Measurements from ENCODE around the gene PCDHA7.
"Not testable (repeated sequence)": the region's sequence is repeated elsewhere in the genome, so short reads cannot be mapped to it uniquely, and the experiment has no call there.

The PCDHA7 gene

GRCh38 chr5:140822281-140822629 is 11.8 kb upstream of the PCDHA7 start:
- DNase-seq = no peak

DNA sequence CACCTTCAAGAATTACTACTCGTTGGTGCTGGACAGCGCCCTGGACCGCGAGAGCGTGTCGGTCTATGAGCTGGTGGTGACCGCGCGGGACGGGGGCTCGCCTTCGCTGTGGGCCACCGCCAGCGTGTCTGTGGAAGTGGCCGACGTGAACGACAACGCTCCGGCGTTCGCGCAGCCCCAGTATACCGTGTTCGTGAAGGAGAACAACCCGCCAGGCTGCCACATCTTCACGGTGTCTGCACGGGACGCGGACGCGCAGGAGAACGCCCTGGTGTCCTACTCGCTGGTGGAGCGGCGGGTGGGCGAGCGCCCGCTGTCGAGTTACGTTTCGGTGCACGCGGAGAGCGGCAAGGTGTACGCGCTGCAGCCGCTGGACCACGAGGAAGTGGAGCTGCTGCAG is 11.1 kb upstream of the PCDHA7 start:
- not testable (repeated sequence) for DNase-seq

- no peak for DNase-seq
Observed at GRCh38 chr5:140823475-140823874, 10.6 kb upstream of the PCDHA7 start.

DNA sequence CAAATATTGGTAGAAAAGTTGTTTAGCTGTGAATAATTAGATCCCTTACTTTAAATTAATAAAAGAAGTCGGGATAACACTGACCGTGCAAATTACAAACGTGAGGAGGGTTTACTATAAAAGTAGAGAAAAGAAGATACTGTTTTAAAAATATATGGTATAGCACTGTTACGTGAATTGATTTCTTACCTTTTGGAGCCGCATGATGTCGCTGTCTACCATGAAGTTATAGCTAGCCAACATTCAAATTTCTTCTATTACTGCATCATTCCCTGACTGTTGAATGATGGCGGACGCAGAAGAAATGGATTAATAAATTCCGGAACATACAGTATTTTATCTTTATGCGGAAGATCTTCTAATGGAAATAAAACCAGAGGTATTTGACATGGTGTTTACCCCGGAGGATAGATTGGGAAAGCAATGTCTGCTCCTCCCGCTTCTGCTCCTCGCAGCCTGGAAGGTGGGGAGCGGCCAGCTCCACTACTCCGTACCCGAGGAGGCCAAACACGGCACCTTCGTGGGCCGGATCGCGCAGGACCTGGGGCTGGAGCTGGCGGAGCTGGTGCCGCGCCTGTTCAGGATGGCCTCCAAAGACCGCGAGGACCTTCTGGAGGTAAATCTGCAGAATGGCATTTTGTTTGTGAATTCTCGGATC is 6.2 kb upstream of the PCDHA7 start, which contains the start of gene PCDHA6:
Gene PCDHA6 (plus strand): TSS at position 257 of the 658 bp plus-strand sequence. CDS start 132 bp downstream, at position 389.
- DNase-seq = no peak

- DNase-seq = no peak
Observed at GRCh38 chr5:140828362-140828737, 5.7 kb upstream of the PCDHA7 start.

DNA sequence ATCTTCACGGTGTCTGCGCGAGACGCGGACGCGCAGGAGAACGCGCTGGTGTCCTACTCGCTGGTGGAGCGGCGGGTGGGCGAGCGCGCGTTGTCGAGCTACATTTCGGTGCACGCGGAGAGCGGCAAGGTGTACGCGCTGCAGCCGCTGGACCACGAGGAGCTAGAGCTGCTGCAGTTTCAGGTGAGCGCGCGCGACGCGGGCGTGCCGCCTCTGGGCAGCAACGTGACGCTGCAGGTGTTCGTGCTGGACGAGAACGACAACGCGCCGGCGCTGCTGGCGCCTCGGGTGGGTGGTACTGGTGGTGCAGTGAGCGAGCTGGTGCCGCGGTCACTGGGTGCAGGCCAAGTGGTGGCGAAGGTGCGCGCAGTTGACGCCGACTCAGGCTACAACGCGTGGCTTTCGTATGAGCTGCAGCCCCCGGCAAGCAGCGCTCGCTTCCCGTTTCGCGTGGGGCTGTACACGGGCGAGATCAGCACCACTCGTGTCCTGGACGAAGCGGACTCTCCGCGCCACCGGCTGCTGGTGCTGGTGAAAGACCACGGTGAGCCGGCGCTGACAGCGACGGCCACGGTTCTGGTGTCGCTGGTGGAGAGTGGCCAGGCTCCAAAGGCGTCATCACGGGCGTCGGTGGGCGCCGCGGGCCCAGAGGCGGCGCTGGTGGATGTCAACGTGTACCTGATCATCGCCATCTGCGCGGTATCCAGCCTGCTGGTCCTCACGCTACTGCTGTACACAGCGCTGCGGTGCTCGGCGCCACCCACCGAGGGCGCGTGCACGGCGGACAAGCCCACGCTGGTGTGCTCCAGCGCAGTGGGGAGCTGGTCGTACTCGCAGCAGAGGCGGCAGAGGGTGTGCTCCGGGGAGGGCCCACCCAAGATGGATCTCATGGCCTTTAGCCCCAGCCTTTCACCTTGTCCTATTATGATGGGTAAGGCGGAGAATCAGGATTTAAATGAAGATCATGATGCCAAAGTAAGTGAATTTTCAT is 4.3 kb upstream of the PCDHA7 start:
- DNase-seq = not testable (repeated sequence)

- DNase-seq = not testable (repeated sequence)
Observed at GRCh38 chr5:140834439-140835008, 455 bp downstream of the PCDHA7 start.

DNA sequence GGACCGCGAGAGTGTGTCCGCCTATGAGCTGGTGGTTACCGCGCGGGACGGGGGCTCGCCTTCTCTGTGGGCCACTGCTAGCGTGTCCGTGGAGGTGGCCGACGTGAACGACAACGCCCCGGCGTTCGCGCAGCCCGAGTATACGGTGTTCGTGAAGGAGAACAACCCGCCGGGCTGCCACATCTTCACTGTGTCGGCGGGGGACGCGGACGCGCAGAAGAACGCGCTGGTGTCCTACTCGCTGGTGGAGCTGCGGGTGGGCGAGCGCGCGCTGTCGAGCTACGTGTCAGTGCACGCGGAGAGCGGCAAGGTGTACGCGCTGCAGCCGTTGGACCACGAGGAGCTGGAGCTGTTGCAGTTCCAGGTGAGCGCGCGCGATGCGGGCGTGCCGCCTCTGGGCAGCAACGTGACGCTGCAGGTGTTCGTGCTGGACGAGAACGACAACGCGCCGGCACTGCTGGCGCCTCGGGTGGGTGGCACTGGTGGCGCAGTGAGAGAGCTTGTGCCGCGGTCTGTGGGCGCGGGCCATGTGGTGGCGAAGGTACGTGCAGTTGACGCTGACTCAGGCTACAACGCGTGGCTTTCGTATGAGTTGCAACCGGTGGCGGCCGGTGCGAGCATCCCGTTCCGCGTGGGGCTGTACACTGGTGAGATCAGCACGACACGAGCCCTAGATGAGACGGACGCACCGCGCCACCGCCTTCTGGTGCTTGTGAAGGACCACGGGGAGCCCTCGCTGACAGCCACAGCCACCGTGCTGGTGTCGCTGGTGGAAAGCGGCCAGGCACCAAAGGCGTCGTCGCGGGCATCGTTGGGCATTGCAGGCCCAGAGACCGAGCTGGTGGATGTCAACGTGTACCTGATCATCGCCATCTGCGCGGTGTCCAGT is 1.8 kb downstream of the PCDHA7 start:
- DNase-seq = no peak

DNA sequence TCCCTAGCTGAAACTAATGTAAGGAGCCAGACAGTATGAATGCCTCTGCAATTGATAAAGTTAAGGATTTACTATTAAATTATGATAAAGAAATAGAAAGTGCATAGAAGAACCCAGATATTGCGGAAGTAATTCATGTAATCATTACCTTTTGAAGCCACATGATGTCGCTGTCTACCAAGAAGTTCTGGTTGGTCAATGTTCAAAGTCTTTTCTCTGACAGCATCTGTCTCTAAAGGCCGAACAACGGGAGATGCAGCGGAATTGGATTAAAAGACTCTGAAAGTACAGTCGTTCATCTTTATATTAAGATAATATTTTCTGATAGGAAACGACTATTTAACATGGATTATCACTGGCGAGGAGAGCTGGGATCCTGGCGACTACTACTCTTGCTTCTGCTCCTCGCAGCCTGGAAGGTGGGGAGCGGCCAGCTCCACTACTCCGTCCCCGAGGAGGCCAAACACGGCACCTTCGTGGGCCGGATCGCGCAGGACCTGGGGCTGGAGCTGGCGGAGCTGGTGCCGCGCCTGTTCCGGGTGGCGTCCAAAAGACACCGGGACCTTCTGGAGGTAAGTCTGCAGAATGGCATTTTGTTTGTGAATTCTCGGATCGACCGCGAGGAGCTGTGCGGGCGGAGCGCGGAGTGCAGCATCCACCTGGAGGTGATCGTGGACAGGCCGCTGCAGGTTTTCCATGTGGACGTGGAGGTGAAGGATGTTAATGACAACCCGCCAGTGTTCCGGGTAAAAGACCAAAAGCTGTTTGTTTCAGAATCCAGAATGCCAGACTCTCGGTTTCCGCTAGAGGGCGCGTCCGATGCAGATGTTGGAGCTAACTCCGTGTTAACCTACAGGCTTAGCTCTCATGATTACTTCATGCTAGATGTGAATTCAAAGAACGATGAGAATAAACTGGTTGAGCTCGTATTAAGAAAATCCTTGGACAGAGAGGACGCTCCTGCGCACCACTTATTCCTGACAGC is 7.2 kb downstream of the PCDHA7 start, which contains the start of gene PCDHA8:
Gene PCDHA8 (plus strand): TSS at position 210 of the 985 bp plus-strand sequence. CDS start 135 bp downstream, at position 345.
- DNase-seq = no peak

GRCh38 chr5:140842798-140843733 is 9.0 kb downstream of the PCDHA7 start:
- DNase-seq = no peak

DNA sequence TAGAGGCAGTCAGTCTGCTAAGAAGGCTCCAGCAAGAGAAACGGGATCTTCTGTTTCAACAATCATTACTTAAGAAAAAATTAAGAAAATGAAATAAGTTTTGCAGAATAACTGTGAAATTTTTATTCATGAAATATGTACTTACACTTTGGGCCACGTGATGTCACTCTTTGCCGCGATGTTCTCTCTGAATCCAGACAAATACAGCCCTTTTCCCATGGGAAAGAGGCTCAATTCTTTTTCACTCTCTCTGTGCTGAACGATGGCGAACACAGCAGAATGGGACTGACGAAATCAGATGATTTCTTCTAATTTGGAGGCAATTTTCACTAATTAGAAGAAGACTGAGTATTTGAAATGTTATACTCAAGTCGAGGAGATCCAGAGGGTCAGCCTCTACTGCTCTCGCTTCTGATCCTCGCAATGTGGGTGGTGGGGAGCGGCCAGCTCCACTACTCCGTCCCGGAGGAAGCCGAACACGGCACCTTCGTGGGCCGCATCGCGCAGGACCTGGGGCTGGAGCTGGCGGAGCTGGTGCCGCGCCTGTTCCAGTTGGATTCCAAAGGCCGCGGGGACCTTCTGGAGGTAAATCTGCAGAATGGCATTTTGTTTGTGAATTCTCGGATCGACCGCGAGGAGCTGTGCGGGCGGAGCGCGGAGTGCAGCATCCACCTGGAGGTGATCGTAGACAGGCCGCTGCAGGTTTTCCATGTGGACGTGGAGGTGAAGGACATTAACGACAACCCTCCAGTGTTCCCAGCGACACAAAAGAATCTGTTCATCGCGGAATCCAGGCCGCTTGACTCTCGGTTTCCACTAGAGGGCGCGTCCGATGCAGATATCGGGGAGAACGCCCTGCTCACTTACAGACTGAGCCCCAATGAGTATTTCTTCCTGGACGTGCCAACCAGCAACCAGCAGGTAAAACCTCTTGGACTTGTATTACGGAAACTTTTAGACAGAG is 14.4 kb downstream of the PCDHA7 start, which contains the start of gene PCDHA9:
Gene PCDHA9 (plus strand): TSS at position 244 of the 964 bp plus-strand sequence. CDS start 114 bp downstream, at position 358.
- DNase-seq = not testable (repeated sequence)

DNA sequence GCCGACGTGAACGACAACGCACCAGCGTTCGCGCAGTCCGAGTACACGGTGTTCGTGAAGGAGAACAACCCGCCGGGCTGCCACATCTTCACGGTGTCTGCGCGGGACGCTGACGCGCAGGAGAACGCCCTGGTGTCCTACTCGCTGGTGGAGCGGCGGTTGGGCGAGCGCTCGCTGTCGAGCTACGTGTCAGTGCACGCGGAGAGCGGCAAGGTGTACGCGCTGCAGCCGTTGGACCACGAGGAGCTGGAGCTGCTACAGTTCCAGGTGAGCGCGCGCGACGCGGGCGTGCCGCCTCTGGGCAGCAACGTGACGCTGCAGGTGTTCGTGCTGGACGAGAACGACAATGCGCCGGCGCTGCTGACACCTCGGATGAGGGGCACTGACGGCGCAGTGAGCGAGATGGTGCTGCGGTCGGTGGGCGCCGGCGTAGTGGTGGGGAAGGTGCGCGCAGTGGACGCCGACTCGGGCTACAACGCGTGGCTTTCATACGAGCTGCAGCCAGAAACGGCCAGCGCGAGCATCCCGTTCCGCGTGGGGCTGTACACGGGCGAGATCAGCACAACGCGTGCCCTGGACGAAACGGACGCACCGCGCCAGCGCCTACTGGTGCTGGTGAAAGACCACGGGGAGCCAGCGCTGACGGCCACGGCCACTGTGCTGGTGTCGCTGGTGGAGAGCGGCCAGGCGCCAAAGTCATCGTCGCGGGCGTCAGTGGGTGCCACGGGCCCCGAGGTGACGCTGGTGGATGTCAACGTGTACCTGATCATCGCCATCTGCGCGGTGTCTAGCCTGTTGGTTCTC is 16.0 kb downstream of the PCDHA7 start:
- DNase-seq = not testable (repeated sequence)

DNA sequence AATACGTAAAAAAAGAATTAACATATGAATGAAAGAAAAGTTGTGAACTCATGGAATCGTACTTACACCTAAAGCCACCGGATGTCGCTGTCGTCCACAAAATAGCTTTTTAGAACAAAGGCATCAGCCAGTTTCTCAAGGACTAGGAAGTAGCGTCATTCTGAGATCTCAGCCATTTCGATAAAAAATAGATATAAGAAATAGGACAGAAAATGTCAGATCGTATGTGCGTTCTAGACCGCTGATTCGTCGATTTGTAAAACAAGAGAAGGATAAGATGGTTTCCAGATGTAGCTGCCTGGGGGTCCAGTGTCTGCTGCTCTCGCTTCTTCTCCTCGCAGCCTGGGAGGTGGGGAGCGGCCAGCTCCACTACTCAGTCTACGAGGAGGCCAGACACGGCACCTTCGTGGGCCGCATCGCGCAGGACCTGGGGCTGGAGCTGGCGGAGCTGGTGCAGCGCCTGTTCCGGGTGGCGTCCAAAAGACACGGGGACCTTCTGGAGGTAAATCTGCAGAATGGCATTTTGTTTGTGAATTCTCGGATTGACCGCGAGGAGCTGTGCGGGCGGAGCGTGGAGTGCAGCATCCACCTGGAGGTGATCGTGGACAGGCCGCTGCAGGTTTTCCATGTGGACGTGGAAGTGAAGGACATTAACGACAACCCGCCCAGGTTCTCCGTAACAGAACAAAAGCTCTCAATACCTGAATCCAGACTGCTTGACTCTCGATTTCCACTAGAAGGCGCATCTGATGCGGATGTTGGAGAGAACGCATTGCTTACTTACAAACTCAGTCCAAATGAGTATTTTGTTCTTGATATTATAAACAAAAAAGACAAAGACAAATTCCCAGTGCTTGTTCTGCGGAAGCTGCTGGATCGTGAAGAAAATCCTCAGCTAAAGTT is 22.0 kb downstream of the PCDHA7 start, which contains the start of gene PCDHA10:
Gene PCDHA10 (plus strand): TSS at position 126 of the 903 bp plus-strand sequence. CDS start 152 bp downstream, at position 278.
- DNase-seq = no peak

GRCh38 chr5:140857177-140857986 is 23.3 kb downstream of the PCDHA7 start:
- DNase-seq = no peak

- no peak for DNase-seq
Observed at GRCh38 chr5:140857987-140858240, 23.8 kb downstream of the PCDHA7 start.
